ENCODE measurements around the gene VPS18. TPM values are rescaled to one million over a fixed set of nuclear protein-coding genes. Genes with fewer than 3 reads are reported as not detected.

VPS18 gene
- total and polyA plus RNA-seq, 2 donors (not counting 3 experiments of a cell fraction or from before 2014, with no cell fraction given), result 29.3 to 32.8 TPM

- Histone ChIP-seq H3K36me3 (ENCODE audit: control insufficient read depth in 2 of 2, extremely low read depth in 1 of 2, insufficient read depth in 2 of 2, low read length in 2 of 2) (peaks cover 8 to 41% of the 10 kb centered on the region in 2 experiments), H3K4me1 (ENCODE audit: control insufficient read depth, extremely low read depth, insufficient read depth, low read length) (peaks cover 13% of the 10 kb centered on the region), H2AFZ (ENCODE audit: low read depth, low read length) (no peak overlapping the region), H3K27ac (ENCODE audit: insufficient read depth, low read depth, low read length) (no peak overlapping the region), H3K9me1 (replicated peaks; ENCODE audit: control insufficient read depth, extremely low read depth, insufficient read depth, low read length) (no peaks in the 10 kb centered on the region), H3K4me2 (ENCODE audit: insufficient read depth, low read length) (no peak overlapping the region), H3K9me3 (replicated peaks; ENCODE audit: control insufficient read depth, insufficient read depth, low read length) (no peaks in the 10 kb centered on the region), H3K79me2 (ENCODE audit: control insufficient read depth, insufficient read depth, low read length) (peaks cover 19% of the 10 kb centered on the region), H3K27me3 (ENCODE audit: control insufficient read depth in 2 of 2, insufficient read depth in 2 of 2, low read length in 2 of 2) (no peaks in the 10 kb centered on the region), H4K20me1 (replicated peaks; ENCODE audit: control insufficient read depth, extremely low read depth, insufficient read depth, low read length) (no peaks in the 10 kb centered on the region), H3K4me3 (replicated peaks in 1 of 3; ENCODE audit: insufficient read depth in 1 of 3, low read depth in 1 of 3, low read length in 3 of 3) (no peak overlapping the region), H3K9ac (replicated peaks; ENCODE audit: extremely low read depth, insufficient read depth, low read length) (no peak overlapping the region)
- dilution Hi-C loops (cut with MboI; ENCODE audit: extremely low pct_ligation_motif_present, low sequenced_read_pairs), result loop anchor here (10.0 kb wide), 1 partner anchor 114 kb away; no protein-coding TSS in a partner anchor
- no peak for TF ChIP-seq POLR2AphosphoS5 (IDR thresholded peaks at IDR 0.05; ENCODE audit: insufficient read depth, low read depth, low read length)
- TF ChIP-seq MYC (IDR thresholded peaks at IDR 0.05; ENCODE audit: low read depth, low read length), result no peak
- TF ChIP-seq, protein P1, sequence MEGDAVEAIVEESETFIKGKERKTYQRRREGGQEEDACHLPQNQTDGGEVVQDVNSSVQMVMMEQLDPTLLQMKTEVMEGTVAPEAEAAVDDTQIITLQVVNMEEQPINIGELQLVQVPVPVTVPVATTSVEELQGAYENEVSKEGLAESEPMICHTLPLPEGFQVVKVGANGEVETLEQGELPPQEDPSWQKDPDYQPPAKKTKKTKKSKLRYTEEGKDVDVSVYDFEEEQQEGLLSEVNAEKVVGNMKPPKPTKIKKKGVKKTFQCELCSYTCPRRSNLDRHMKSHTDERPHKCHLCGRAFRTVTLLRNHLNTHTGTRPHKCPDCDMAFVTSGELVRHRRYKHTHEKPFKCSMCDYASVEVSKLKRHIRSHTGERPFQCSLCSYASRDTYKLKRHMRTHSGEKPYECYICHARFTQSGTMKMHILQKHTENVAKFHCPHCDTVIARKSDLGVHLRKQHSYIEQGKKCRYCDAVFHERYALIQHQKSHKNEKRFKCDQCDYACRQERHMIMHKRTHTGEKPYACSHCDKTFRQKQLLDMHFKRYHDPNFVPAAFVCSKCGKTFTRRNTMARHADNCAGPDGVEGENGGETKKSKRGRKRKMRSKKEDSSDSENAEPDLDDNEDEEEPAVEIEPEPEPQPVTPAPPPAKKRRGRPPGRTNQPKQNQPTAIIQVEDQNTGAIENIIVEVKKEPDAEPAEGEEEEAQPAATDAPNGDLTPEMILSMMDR (IDR thresholded peaks at IDR 0.05; ENCODE audit: extremely low read depth in 1 of 2, insufficient read depth in 1 of 2, low read depth in 1 of 2, low read length in 2 of 2), result no peak
- TF ChIP-seq JUN (IDR thresholded peaks at IDR 0.05; ENCODE audit: borderline replicate concordance, insufficient read depth, insufficient read length, low read depth), result no peak
- TF ChIP-seq EZH2 (IDR thresholded peaks at IDR 0.05; ENCODE audit: borderline replicate concordance, low read depth, low read length, severe bottlenecking), result no peak
- TF ChIP-seq GATA2 (IDR thresholded peaks at IDR 0.05; ENCODE audit: insufficient read depth, insufficient read length, low read depth, low read length), result no peak
- no peak for TF ChIP-seq MAX (IDR thresholded peaks at IDR 0.05; ENCODE audit: insufficient read depth, insufficient read length)
- no peak for FAIRE-seq
- DNase-seq (ENCODE audit: low read depth, low spot score), result no peak
- intact Hi-C loops (cut with micrococcal nuclease), result no loop called here
- CTCF ChIA-PET, result interaction anchor here (1.0 to 2.0 kb wide), 6 partner anchors 30 to 285 kb away, joined by 3 to 8 read pairs (median 4); no protein-coding TSS in a partner anchor
- no TSS peak for BruUV-seq (replicated peaks)
- POLR2A ChIA-PET, result no interaction called here
Observed at GRCh38 chr15:40900256-40901052, 6.2 kb downstream of the VPS18 start.

Data from endothelial cell of umbilical vein (primary cell).